ENCODE measurements around the gene ENTPD1.

ENTPD1 gene

DNA sequence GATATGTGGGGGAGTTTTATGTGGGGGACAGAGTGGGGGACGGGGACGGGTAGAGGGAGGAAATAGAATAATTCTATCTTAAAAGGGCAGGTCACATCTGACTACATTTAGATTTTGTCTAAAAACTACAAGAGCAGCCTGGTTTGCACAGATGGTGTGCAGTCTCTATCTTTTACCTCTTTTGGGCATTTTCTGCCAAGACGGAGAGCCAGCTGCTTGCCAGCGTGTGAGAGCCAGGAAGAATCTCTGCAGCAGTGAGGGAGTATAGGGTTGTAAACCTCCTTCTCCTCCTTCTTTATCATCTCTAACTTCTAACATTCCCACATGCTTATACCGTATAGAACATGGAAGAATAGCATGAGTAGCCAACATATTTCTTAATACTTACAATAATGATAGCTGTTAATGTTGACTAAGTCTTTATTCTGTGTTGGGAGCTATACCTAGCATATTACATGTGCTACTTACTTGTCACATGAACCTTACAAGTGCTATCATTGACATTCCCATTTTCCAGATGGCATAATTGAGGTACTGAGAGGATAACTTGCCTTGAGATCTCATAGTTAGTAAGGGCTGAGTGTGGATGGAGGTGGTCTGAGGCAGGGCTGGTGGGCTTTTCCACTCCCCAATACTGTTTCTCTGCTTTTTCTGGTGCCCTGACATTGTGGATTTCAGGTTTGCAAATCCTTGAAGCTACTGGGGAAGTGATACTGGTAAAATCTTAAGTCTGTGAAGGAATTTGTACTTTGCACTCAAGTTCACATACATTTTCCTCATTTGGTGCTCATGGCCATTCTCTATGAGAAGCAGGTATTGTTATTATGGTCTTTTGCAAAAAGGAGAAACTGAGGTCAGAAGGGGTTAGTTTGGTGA is 1.1 kb downstream of the ENTPD1 start:
- H3K4me2 ChIP-seq (ENCODE audit: low read depth, low read length, poor library complexity, severe bottlenecking) = peak overlapping the region; percentile 73
- H4K20me1 ChIP-seq (ENCODE audit: low read depth, low read length) = no peaks in the 10 kb centered on the region
- no peaks in the 10 kb centered on the region for H3K36me3 ChIP-seq (ENCODE audit: low read length)
- H2AFZ ChIP-seq (ENCODE audit: low read depth, low read length, severe bottlenecking) = peak overlapping the region; percentile 73
- no peaks in the 10 kb centered on the region for H3K27me3 ChIP-seq (ENCODE audit: low read length)
- TF ChIP-seq, protein P1, sequence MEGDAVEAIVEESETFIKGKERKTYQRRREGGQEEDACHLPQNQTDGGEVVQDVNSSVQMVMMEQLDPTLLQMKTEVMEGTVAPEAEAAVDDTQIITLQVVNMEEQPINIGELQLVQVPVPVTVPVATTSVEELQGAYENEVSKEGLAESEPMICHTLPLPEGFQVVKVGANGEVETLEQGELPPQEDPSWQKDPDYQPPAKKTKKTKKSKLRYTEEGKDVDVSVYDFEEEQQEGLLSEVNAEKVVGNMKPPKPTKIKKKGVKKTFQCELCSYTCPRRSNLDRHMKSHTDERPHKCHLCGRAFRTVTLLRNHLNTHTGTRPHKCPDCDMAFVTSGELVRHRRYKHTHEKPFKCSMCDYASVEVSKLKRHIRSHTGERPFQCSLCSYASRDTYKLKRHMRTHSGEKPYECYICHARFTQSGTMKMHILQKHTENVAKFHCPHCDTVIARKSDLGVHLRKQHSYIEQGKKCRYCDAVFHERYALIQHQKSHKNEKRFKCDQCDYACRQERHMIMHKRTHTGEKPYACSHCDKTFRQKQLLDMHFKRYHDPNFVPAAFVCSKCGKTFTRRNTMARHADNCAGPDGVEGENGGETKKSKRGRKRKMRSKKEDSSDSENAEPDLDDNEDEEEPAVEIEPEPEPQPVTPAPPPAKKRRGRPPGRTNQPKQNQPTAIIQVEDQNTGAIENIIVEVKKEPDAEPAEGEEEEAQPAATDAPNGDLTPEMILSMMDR (IDR thresholded peaks at IDR 0.05; ENCODE audit: insufficient read depth, low read length, poor library complexity, severe bottlenecking) = no peak
- no peak for TF ChIP-seq EZH2phosphoT487 (conservative IDR thresholded peaks at IDR 0.05; ENCODE audit: low read length)
- H3K9me2 ChIP-seq (replicated peaks; ENCODE audit: insufficient read depth, low read length) = no peaks in the 10 kb centered on the region
- H3F3A ChIP-seq (ENCODE audit: insufficient read depth) = peaks cover 44% of the 10 kb centered on the region
- H3K79me2 ChIP-seq (ENCODE audit: insufficient read depth, low read length) = 0 out of 2 replicates have a peak, but pooled peaks cover 5% of the 10 kb centered on the region
- peak overlapping the region; percentile 92 for H3K27ac ChIP-seq (ENCODE audit: low read depth, low read length)
- peak overlapping the region; percentile 51 for H3K4me3 ChIP-seq (ENCODE audit: insufficient read depth, low read length, poor library complexity, severe bottlenecking)
- H3K9ac ChIP-seq (ENCODE audit: low read length) = peak overlapping the region; percentile 57
- H3K9me3 ChIP-seq (ENCODE audit: insufficient read depth, low read length) = no peaks in the 10 kb centered on the region

DNA sequence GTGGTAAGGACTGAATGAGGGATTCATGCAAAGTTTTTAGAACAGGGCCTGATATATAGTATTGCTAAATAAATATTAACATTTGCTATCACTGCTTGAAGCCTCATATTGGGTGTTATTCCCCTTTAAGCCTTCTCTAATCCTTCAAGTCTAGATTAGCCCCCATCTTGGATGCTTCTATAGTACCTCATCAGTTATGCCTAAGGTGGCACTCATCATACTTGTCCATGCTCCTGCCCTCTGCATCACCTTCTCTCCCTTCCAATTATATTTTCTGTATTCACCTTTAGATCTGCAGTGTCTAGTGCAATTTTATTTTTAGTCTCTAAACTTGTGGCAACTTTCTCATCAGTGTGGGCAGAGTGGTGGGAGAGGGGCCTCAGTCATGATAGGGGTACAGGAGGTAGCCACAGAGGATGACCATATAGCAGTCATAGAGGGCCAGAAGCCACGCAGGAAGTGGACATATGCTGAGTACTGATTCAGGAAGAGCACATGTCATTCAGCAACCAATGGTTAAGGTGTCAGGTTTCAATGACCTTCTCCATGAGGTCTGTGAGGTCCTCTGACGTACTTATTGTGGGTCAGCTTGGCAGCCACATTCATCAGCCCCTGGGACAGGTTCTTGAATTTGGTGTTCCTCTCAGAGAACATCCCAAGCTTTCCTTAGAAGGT is 2.5 kb downstream of the ENTPD1 start:
- Histone ChIP-seq H3K27ac (ENCODE audit: low read depth, low read length) (peak overlapping the region; percentile 92), H3F3A (ENCODE audit: insufficient read depth) (peaks cover 44% of the 10 kb centered on the region), H3K9me2 (replicated peaks; ENCODE audit: insufficient read depth, low read length) (no peaks in the 10 kb centered on the region), H3K27me3 (ENCODE audit: low read length) (no peaks in the 10 kb centered on the region), H4K20me1 (ENCODE audit: low read depth, low read length) (no peaks in the 10 kb centered on the region), H3K79me2 (ENCODE audit: insufficient read depth, low read length) (0 out of 2 replicates have a peak, but pooled peaks cover 5% of the 10 kb centered on the region), H3K36me3 (ENCODE audit: low read length) (no peaks in the 10 kb centered on the region), H3K4me3 (ENCODE audit: insufficient read depth, low read length, poor library complexity, severe bottlenecking) (peak overlapping the region; percentile 41), H3K4me2 (ENCODE audit: low read depth, low read length, poor library complexity, severe bottlenecking) (peak overlapping the region; percentile 73), H3K9ac (ENCODE audit: low read length) (peak overlapping the region; percentile 44), H2AFZ (ENCODE audit: low read depth, low read length, severe bottlenecking) (peak overlapping the region; percentile 38), H3K9me3 (ENCODE audit: insufficient read depth, low read length) (no peaks in the 10 kb centered on the region)
- TF ChIP-seq EZH2phosphoT487 (conservative IDR thresholded peaks at IDR 0.05; ENCODE audit: low read length) = no peak
- TF ChIP-seq, protein P1 (IDR thresholded peaks at IDR 0.05; ENCODE audit: insufficient read depth, low read length, poor library complexity, severe bottlenecking) = no peak

DNA sequence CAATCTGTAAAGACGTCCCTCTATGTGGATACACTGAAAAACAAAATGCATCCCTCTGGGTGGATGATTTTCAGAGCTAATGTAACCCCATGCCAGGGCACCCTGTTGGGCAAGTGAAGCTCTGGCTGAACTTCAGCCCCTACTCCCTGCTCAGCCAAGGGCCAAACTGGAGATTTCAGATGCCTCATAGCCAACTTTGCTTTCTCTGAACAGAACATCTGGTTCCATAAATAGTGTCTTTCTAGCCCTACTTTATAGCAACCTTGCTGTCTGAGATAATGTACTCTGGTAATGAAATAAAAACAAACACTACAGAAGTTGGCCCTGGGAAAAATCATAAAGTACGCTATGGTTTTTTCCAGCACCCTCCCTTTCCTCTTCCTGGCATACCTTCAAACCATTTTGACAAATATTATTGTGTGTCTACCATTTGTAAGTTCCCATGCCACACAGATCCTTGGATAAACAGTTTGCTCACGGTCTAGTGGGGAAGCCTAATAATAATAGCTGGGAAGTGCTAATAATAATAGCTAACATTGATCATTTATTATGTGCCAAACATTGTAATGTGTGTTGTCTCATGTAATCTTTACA is 3.4 kb downstream of the ENTPD1 start:
- H3F3A ChIP-seq (ENCODE audit: insufficient read depth) = peaks cover 44% of the 10 kb centered on the region
- H3K9me3 ChIP-seq (ENCODE audit: insufficient read depth, low read length) = no peaks in the 10 kb centered on the region
- H3K4me3 ChIP-seq (ENCODE audit: insufficient read depth, low read length, poor library complexity, severe bottlenecking) = no peak overlapping the region
- no peaks in the 10 kb centered on the region for H3K27me3 ChIP-seq (ENCODE audit: low read length)
- 0 out of 2 replicates have a peak, but pooled peaks cover 5% of the 10 kb centered on the region for H3K79me2 ChIP-seq (ENCODE audit: insufficient read depth, low read length)
- H3K36me3 ChIP-seq (ENCODE audit: low read length) = no peaks in the 10 kb centered on the region
- TF ChIP-seq, protein P1 (IDR thresholded peaks at IDR 0.05; ENCODE audit: insufficient read depth, low read length, poor library complexity, severe bottlenecking) = no peak
- no peak for TF ChIP-seq EZH2phosphoT487 (conservative IDR thresholded peaks at IDR 0.05; ENCODE audit: low read length)
- H3K4me2 ChIP-seq (ENCODE audit: low read depth, low read length, poor library complexity, severe bottlenecking) = no peak overlapping the region
- no peak overlapping the region; the same call in 1 of the 2 replicates for H3K27ac ChIP-seq (ENCODE audit: low read depth, low read length)
- H3K9ac ChIP-seq (ENCODE audit: low read length) = no peak overlapping the region
- no peak overlapping the region for H2AFZ ChIP-seq (ENCODE audit: low read depth, low read length, severe bottlenecking)
- no peaks in the 10 kb centered on the region for H3K9me2 ChIP-seq (replicated peaks; ENCODE audit: insufficient read depth, low read length)
- no peaks in the 10 kb centered on the region for H4K20me1 ChIP-seq (ENCODE audit: low read depth, low read length)

All from SU-DHL-6 (cell line).